K562 (cell line): ENCODE measurements around the gene DNAJB4. TPM values are rescaled to one million over a fixed set of nuclear protein-coding genes. Genes with fewer than 3 reads are reported as not detected.
A peak's percentile ranks its signal among the peaks of the same experiment; 100 is the strongest.

ENCODE experiments used
- BCOR ChIP-seq: fragments of 450-650 bp; IDR thresholded peaks from 2 replicates; pipeline ENCODE4 v1.6.1; 2016
- EHMT2 ChIP-seq: fragments of 450-650 bp; IDR thresholded peaks from 2 replicates; pipeline ENCODE4 v1.6.1; 2018; ENCODE audit warnings: antibody characterized with exemption
- FOXA1 ChIP-seq: fragments of 450-650 bp; IDR thresholded peaks from 2 replicates; pipeline ENCODE4 v1.6.1; 2016; ENCODE audit warnings: mild to moderate bottlenecking, borderline replicate concordance
- GTF2F1 ChIP-seq: IDR thresholded peaks from 2 replicates; pipeline ENCODE4 v1.6.1; 2011; ENCODE audit warnings: low read depth, low read length, improper control_type of control experiment
- MBD2 ChIP-seq: sonication (generic); IDR thresholded peaks from 2 replicates; pipeline ENCODE4 v1.6.1; 2016; ENCODE audit warnings: low read depth, borderline replicate concordance
- PCBP2 ChIP-seq: fragments of 200-400 bp; formaldehyde crosslinking; IDR thresholded peaks from 2 replicates; pipeline ENCODE4 v1.6.1; 2018; ENCODE audit warnings: low read length, low read depth, mild to moderate bottlenecking, moderate library complexity; ENCODE audit not compliant: poor library complexity, severe bottlenecking
- PKNOX1 ChIP-seq: fragments of 450-650 bp; IDR thresholded peaks from 2 replicates; pipeline ENCODE4 v1.6.1; 2016
- PTRF ChIP-seq: fragments of 450-650 bp; IDR thresholded peaks from 2 replicates; pipeline ENCODE4 v1.6.1; 2016; ENCODE audit warnings: mild to moderate bottlenecking, missing genetic modification characterization, missing compliant biosample characterization
- RAD21 ChIP-seq, 2 experiments: fragments of 250-450 bp in 1 of 2; fragments of 450-650 bp in 1 of 2; sonication (Bioruptor Pico) in 1 of 2; formaldehyde crosslinking in 1 of 2; IDR thresholded peaks in 1 of 2; conservative IDR thresholded peaks in 1 of 2; 2 replicates each; pipeline versions ENCODE4 v1.4.0 to v1.8.0; 2020 to 2022; ENCODE audit warnings: mild to moderate bottlenecking in 2 of 2, moderate library complexity in 1 of 2
- RB1 ChIP-seq: fragments of 450-650 bp; IDR thresholded peaks from 2 replicates; pipeline ENCODE4 v1.6.1; 2017; ENCODE audit warnings: low read depth, mild to moderate bottlenecking
- SIN3B ChIP-seq: fragments of 450-650 bp; IDR thresholded peaks from 2 replicates; pipeline ENCODE4 v1.6.1; 2017; ENCODE audit warnings: low read depth, mild to moderate bottlenecking, moderate library complexity
- SMAD3 ChIP-seq: fragments of 450-650 bp; formaldehyde crosslinking; conservative IDR thresholded peaks from 2 replicates; pipeline ENCODE4 v1.4.0; 2020; ENCODE audit warnings: mild to moderate bottlenecking
- SRF ChIP-seq, 2 experiments: fragments of 250-450, 450-650 bp in 1 of 2; sonication (Bioruptor Pico) in 1 of 2; sonication (generic) in 1 of 2; formaldehyde crosslinking; IDR thresholded peaks; 2 replicates each; pipeline versions ENCODE4 v1.5.0 to v1.5.1; 2020 to 2022; ENCODE audit warnings: mild to moderate bottlenecking in 1 of 2, missing genetic modification reagents in 1 of 2
- SRSF9 ChIP-seq: fragments of 200-400 bp; formaldehyde crosslinking; IDR thresholded peaks from 2 replicates; pipeline ENCODE4 v1.6.1; 2017; ENCODE audit warnings: low read depth, low read length, borderline replicate concordance
- TFAM ChIP-seq: fragments of 250-450 bp; sonication (Bioruptor Pico); conservative IDR thresholded peaks from 2 replicates; pipeline ENCODE4 v1.5.0; 2021; ENCODE audit warnings: mild to moderate bottlenecking, moderate library complexity
- U2AF1 ChIP-seq: fragments of 200-400 bp; formaldehyde crosslinking; optimal IDR thresholded peaks from 2 replicates; pipeline ENCODE3; 2017; ENCODE audit warnings: mild to moderate bottlenecking, low read depth, low read length, moderate library complexity
- ZBTB8A ChIP-seq: fragments of 450-650 bp; IDR thresholded peaks from 2 replicates; pipeline ENCODE4 v1.6.1; 2018; ENCODE audit warnings: mild to moderate bottlenecking, moderate library complexity; ENCODE audit not compliant: partially characterized antibody
- ZNF609 ChIP-seq: sonication (generic); formaldehyde crosslinking; IDR thresholded peaks from 2 replicates; pipeline ENCODE4 v1.8.1; 2023; ENCODE audit warnings: missing genetic modification reagents, mild to moderate bottlenecking, borderline replicate concordance
- ZNF79 ChIP-seq: fragments of 250-450 bp; sonication (Bioruptor Pico); IDR thresholded peaks from 2 replicates; pipeline ENCODE4 v1.4.0; 2020; ENCODE audit warnings: low read depth, mild to moderate bottlenecking, moderate library complexity
- polyA plus RNA-seq, 8 experiments: library from polyadenylated mRNA; depleted of rRNA in 4 of 8; stranded (reverse) in 5 of 8; unstranded in 3 of 8; fragments of >200 nt; fragmentation: Nextera tagmentation in 2 of 8; fragmentation: Illumina TruSeq in 1 of 8; extraction: Ambion mirVana in 2 of 8; extraction: Trizol in 1 of 8; gene quantifications; 2 replicates each; pipeline versions ENCODE4 v1.2.1 to v1.2.3, GENCODE V29; 2011 to 2014; ENCODE audit warnings: inconsistent platforms in 1 of 8, missing spikeins in 1 of 8
- total RNA-seq, 7 experiments: library from RNA; depleted of rRNA in 6 of 7; stranded (reverse); fragments of >200 nt in 6 of 7; fragmentation: Illumina TruSeq in 2 of 7; extraction: Trizol in 2 of 7; gene quantifications; 2 replicates each; pipeline versions ENCODE4 v1.2.1 to v1.2.3, GENCODE V29; 2011 to 2021; ENCODE audit warnings: low replicate concordance in 1 of 7
- TF ChIP-seq, protein P1 (sequence below): fragments of 450-650 bp; IDR thresholded peaks from 2 replicates; pipeline ENCODE4 v1.6.1; 2016; ENCODE audit warnings: missing biosample characterization, missing genetic modification characterization

Gene DNAJB4
- total and polyA plus RNA-seq, 9 of the 15 experiments (the other 6 are each of a cell fraction or from before 2014, with no cell fraction given), result 8.5 to 27.7 (median 19.8) TPM

DNA sequence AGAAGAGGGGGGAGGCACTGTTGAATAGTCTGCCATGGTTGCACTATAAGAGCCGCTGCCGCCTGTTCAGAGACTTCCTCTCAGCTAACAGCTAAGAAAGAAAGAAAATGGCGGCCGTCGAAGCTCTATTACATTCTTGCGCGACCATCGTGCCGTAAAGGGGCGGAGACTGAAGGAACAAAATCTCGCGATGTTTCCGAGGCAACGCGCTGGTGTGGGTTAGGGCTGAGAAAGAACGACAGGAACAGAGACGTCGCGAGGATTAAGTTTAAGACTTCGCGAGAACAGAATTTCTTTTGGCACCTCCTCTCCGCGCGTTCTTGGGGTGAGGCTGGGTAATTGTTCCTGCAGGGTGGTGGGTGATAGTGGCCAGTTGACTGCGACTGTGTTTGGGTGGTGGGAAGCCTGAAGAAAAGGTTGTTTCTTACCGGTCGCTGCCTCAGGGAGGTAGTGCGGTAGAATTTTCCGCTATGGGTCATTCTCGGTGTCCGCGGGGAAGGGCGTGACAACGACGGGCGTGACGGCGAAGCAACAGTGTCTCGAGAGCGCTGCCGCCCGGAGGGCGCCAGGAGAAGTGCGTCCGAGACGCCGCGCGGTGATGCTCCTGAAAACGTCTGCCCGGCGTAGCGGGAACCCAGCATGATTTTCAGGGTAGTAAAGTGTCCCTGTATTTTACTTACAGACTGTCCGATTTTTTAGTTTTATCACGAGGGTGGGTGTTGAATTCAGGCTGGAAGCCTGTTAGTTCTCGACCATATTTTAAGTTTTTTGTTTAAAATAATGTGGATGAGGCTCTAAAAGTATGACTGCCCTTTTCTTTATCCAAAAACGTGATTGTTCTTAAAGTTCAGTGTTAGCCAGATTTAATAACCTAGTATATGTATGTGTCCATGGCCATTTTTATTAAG, 25.5 kb upstream of the DNAJB4 start, which contains the start of gene FUBP1 (continued):
- no peak for TF ChIP-seq FOXA1
- TF ChIP-seq PCBP2, result no peak
- peak; percentile 95 for TF ChIP-seq RB1
- peak; percentile 29 to 38; a peak in 3 of 4 replicates for TF ChIP-seq RAD21 (CRISPR knock-in tag; conservative IDR thresholded peaks at IDR 0.05 in 1 of 2, IDR thresholded peaks at IDR 0.05 in 1 of 2)
- TF ChIP-seq EHMT2, result peak; percentile 28; the same call in 1 of the 2 replicates
- peak; percentile 76 for TF ChIP-seq SIN3B
- no peak for TF ChIP-seq PTRF (tag)
- no peak; a peak in 2 of 4 replicates for TF ChIP-seq SRF (CRISPR knock-in tag; IDR thresholded peaks at IDR 0.05)
- no peak for TF ChIP-seq ZBTB8A
- peak; percentile 71 for TF ChIP-seq GTF2F1
- no peak for TF ChIP-seq ZNF609 (CRISPR knock-in tag)
- peak; percentile 62 for TF ChIP-seq PKNOX1
- TF ChIP-seq BCOR, result no peak
- TF ChIP-seq MBD2, result peak; percentile 73; the same call in 1 of the 2 replicates
- TF ChIP-seq, protein P1, sequence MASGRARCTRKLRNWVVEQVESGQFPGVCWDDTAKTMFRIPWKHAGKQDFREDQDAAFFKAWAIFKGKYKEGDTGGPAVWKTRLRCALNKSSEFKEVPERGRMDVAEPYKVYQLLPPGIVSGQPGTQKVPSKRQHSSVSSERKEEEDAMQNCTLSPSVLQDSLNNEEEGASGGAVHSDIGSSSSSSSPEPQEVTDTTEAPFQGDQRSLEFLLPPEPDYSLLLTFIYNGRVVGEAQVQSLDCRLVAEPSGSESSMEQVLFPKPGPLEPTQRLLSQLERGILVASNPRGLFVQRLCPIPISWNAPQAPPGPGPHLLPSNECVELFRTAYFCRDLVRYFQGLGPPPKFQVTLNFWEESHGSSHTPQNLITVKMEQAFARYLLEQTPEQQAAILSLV (tag), result no peak
- TF ChIP-seq TFAM, result no peak
- no peak for TF ChIP-seq U2AF1
- TF ChIP-seq SRSF9, result no peak
- TF ChIP-seq SMAD3 (CRISPR knock-in tag), result no peak
- TF ChIP-seq ZNF79 (CRISPR knock-in tag), result no peak
